MM.1S (cell line): ENCODE results near the gene POPDC2.

Experiments
- DNase-seq: peaks from one replicate; pipeline ENCODE4 v3.0.0-alpha.2; 2015
- H2AFZ ChIP-seq: fragments of 300-600 bp; sonication (generic); 2 replicates; pipeline ENCODE4 v1.6.0; 2016; ENCODE audit warnings: antibody characterized with exemption, low read length
- H3F3A ChIP-seq: fragments of 300-600 bp; sonication (generic); 2 replicates; pipeline ENCODE4 v1.6.1; 2016; ENCODE audit warnings: mild to moderate bottlenecking, antibody characterized with exemption, low read length, moderate library complexity, mixed read lengths; ENCODE audit not compliant: insufficient read depth
- H3K27ac ChIP-seq: fragments of 300-600 bp; sonication (generic); 2 replicates; pipeline ENCODE4 v1.5.1; 2016; ENCODE audit warnings: mild to moderate bottlenecking, low read length
- H3K27me3 ChIP-seq: fragments of 300-600 bp; sonication (generic); replicated peaks from 2 replicates; pipeline ENCODE4 v1.6.0; 2016; ENCODE audit warnings: low read length; ENCODE audit not compliant: insufficient read depth
- H3K36me3 ChIP-seq: fragments of 300-600 bp; sonication (generic); replicated peaks from 2 replicates; pipeline ENCODE4 v1.6.1; 2016; ENCODE audit warnings: mild to moderate bottlenecking, low read length, mixed read lengths; ENCODE audit not compliant: insufficient read depth
- H3K4me1 ChIP-seq: fragments of 300-600 bp; sonication (generic); 2 replicates; pipeline ENCODE4 v1.6.1; 2016; ENCODE audit warnings: low read length, mixed read lengths
- H3K4me2 ChIP-seq: fragments of 300-600 bp; sonication (generic); 2 replicates; pipeline ENCODE4 v1.6.0; 2016; ENCODE audit warnings: low read depth, low read length
- H3K4me3 ChIP-seq: fragments of 300-600 bp; sonication (generic); 2 replicates; pipeline ENCODE4 v1.5.1; 2016; ENCODE audit warnings: low read length, mixed read lengths
- H3K79me2 ChIP-seq: fragments of 300-600 bp; sonication (generic); 2 replicates; pipeline ENCODE4 v1.6.1; 2016; ENCODE audit warnings: mixed run types, low read length, mixed read lengths
- H3K9ac ChIP-seq: fragments of 300-600 bp; sonication (generic); 2 replicates; pipeline ENCODE4 v1.6.1; 2016; ENCODE audit warnings: low read length, mixed read lengths
- H3K9me2 ChIP-seq: fragments of 300-600 bp; sonication (generic); replicated peaks from 2 replicates; pipeline ENCODE4 v1.6.1; 2016; ENCODE audit warnings: mild to moderate bottlenecking, low read length, mixed read lengths; ENCODE audit not compliant: insufficient read depth
- H3K9me3 ChIP-seq: fragments of 300-600 bp; sonication (generic); replicated peaks from 2 replicates; pipeline ENCODE4 v1.6.1; 2016; ENCODE audit warnings: mild to moderate bottlenecking, low read length, mixed read lengths; ENCODE audit not compliant: insufficient read depth
- H4K20me1 ChIP-seq: fragments of 300-600 bp; sonication (generic); 2 replicates; pipeline ENCODE4 v1.6.1; 2016; ENCODE audit warnings: mild to moderate bottlenecking, low read length, moderate library complexity, mixed read lengths; ENCODE audit not compliant: insufficient read depth
- CTCF ChIP-seq: fragments of 300-600 bp; sonication (generic); IDR thresholded peaks from 2 replicates; pipeline ENCODE4 v1.5.1; 2016; ENCODE audit warnings: antibody characterized with exemption, low read length, mixed read lengths
- EZH2 ChIP-seq: fragments of 300-600 bp; sonication (generic); optimal IDR thresholded peaks from 2 replicates; pipeline ENCODE3; 2017; ENCODE audit warnings: low read depth, mild to moderate bottlenecking, antibody characterized with exemption, low read length, mixed read lengths
- EZH2phosphoT487 ChIP-seq: fragments of 300-600 bp; sonication (generic); IDR thresholded peaks from 2 replicates; pipeline ENCODE4 v1.6.1; 2018; ENCODE audit warnings: antibody characterized with exemption, low read length

Gene POPDC2

GRCh38 chr3:119636891-119637611, 23.3 kb downstream of the POPDC2 start:
- Histone ChIP-seq H3K36me3 (no peaks in the 10 kb centered on the region), H3K9ac (no peak overlapping the region; the same call in 1 of the 2 replicates), H3K4me3 (no peak overlapping the region), H3K9me3 (no peaks in the 10 kb centered on the region), H3K4me1 (peaks cover 43% of the 10 kb centered on the region), H3K4me2 (peak overlapping the region; percentile 69; the same call in 1 of the 2 replicates), H2AFZ (no peak overlapping the region), H3F3A (peaks cover 19% of the 10 kb centered on the region), H4K20me1 (no peaks in the 10 kb centered on the region), H3K9me2 (no peaks in the 10 kb centered on the region), H3K27ac (peak overlapping the region; percentile 93), H3K27me3 (no peaks in the 10 kb centered on the region), H3K79me2 (no peaks in the 10 kb centered on the region)
- DNase-seq = no peak
- TF ChIP-seq EZH2 (no peak), EZH2phosphoT487 (no peak), CTCF (no peak)

GRCh38 chr3:119636249-119636648, 24.1 kb downstream of the POPDC2 start:
- TF ChIP-seq EZH2 = no peak
- Histone ChIP-seq H3K9ac (no peak overlapping the region), H4K20me1 (no peaks in the 10 kb centered on the region), H3K27me3 (no peaks in the 10 kb centered on the region), H3K4me2 (no peak overlapping the region), H2AFZ (peak overlapping the region; percentile 26; the same call in 1 of the 2 replicates), H3K36me3 (no peaks in the 10 kb centered on the region), H3K9me2 (no peaks in the 10 kb centered on the region), H3F3A (peaks cover 19% of the 10 kb centered on the region), H3K79me2 (no peaks in the 10 kb centered on the region), H3K27ac (no peak overlapping the region), H3K4me1 (peaks cover 40% of the 10 kb centered on the region), H3K9me3 (no peaks in the 10 kb centered on the region), H3K4me3 (no peak overlapping the region)
- DNase-seq = no peak

- no peak overlapping the region for H3K4me3 ChIP-seq
- H3K36me3 ChIP-seq = no peaks in the 10 kb centered on the region
- no peaks in the 10 kb centered on the region for H3K9me3 ChIP-seq
- no peaks in the 10 kb centered on the region for H3K9me2 ChIP-seq
- H3K9ac ChIP-seq = no peak overlapping the region
- peaks cover 19% of the 10 kb centered on the region for H3F3A ChIP-seq
- TF ChIP-seq CTCF (no peak), EZH2phosphoT487 (no peak), EZH2 (no peak)
- H2AFZ ChIP-seq = no peak overlapping the region; the same call in 1 of the 2 replicates
- H4K20me1 ChIP-seq = no peaks in the 10 kb centered on the region
- DNase-seq = no peak
- no peak overlapping the region for H3K27ac ChIP-seq
- H3K79me2 ChIP-seq = no peaks in the 10 kb centered on the region
- no peaks in the 10 kb centered on the region for H3K27me3 ChIP-seq
- no peak overlapping the region for H3K4me2 ChIP-seq
- H3K4me1 ChIP-seq = peaks cover 40% of the 10 kb centered on the region
Observed at GRCh38 chr3:119635719-119636118, 24.7 kb downstream of the POPDC2 start.

GRCh38 chr3:119632829-119633228, 27.6 kb downstream of the POPDC2 start:
- Histone ChIP-seq H3F3A (0 out of 2 replicates have a peak, but pooled peaks cover under 1% of the 10 kb centered on the region), H3K9ac (no peak overlapping the region), H3K27ac (no peak overlapping the region), H3K79me2 (no peaks in the 10 kb centered on the region), H3K4me3 (no peak overlapping the region), H3K36me3 (no peaks in the 10 kb centered on the region), H3K9me3 (no peaks in the 10 kb centered on the region), H2AFZ (no peak overlapping the region), H3K9me2 (no peaks in the 10 kb centered on the region), H4K20me1 (no peaks in the 10 kb centered on the region), H3K27me3 (no peaks in the 10 kb centered on the region), H3K4me2 (no peak overlapping the region), H3K4me1 (peaks cover 24% of the 10 kb centered on the region)
- no peak for TF ChIP-seq EZH2
- TF ChIP-seq EZH2phosphoT487 = no peak
- TF ChIP-seq CTCF = no peak
- no peak for DNase-seq
